Effector memory CD8-positive, alpha-beta T cell (primary cell): ENCODE results near the gene MAN2C1.
"Not testable (repeated sequence)": the region's sequence is repeated elsewhere in the genome, so short reads cannot be mapped to it uniquely, and the experiment has no call there.

Experiments
- ATAC-seq: fragments of 150-1000 bp; cut with Tn5 transposase; replicated peaks from 2 replicates; pipeline ENCODE4 v1.10.0; 2021; ENCODE audit warnings: mild to moderate bottlenecking, moderate library complexity
- DNase-seq, 3 experiments: peaks; one replicate each; pipeline ENCODE4 v3.0.0; 2021
- H3K27ac Mint-ChIP-seq, 2 donors: one replicate each; pipeline ENCODE4 v1.8.0; 2022; ENCODE audit warnings: mild to moderate bottlenecking in 2 of 2, mixed read lengths in 2 of 2, moderate library complexity in 2 of 2
- H3K27me3 Mint-ChIP-seq, 2 donors: one replicate each; pipeline ENCODE4 v1.8.0; 2022; ENCODE audit warnings: mixed read lengths in 2 of 2
- H3K36me3 Mint-ChIP-seq: one replicate; pipeline ENCODE4 v1.8.0; 2022; ENCODE audit warnings: mild to moderate bottlenecking, moderate library complexity, mixed read lengths; ENCODE audit not compliant: insufficient read depth
- H3K4me1 Mint-ChIP-seq, 2 donors: one replicate each; pipeline ENCODE4 v1.8.0; 2022; ENCODE audit warnings: low read depth in 2 of 2, mixed read lengths in 2 of 2
- H3K4me3 Mint-ChIP-seq, 2 donors: one replicate each; pipeline ENCODE4 v1.8.0; 2022; ENCODE audit warnings: mild to moderate bottlenecking in 2 of 2, mixed read lengths in 2 of 2, moderate library complexity in 2 of 2
- H3K9me3 Mint-ChIP-seq, 2 donors: one replicate each; pipeline ENCODE4 v1.8.0; 2022; ENCODE audit warnings: mixed read lengths in 2 of 2

The MAN2C1 gene

GRCh38 chr15:75347222-75348033 is 21.0 kb downstream of the MAN2C1 start:
- ATAC-seq (peak; percentile 54), DNase-seq (peak; percentile 41 to 43 (median 41))
- H3K9me3 Mint-ChIP-seq, result peaks cover 3 to 12% of the 10 kb centered on the region in 2 donors
- peaks cover 27 to 31% of the 10 kb centered on the region in 2 donors for H3K4me1 Mint-ChIP-seq
- peak overlapping the region; percentile 31 to 89 for H3K27ac Mint-ChIP-seq
- no peaks in the 10 kb centered on the region for H3K27me3 Mint-ChIP-seq
- H3K4me3 Mint-ChIP-seq, result peak overlapping the region; percentile 84 to 87
- peaks cover 37% of the 10 kb centered on the region for H3K36me3 Mint-ChIP-seq

GRCh38 chr15:75346796-75347221 is 21.6 kb downstream of the MAN2C1 start, which contains the start of gene NEIL1:
Gene NEIL1 (plus strand): TSS chr15:75347039. CDS start chr15:75348906, 1,867 bp downstream.
- H3K9me3 Mint-ChIP-seq, result peaks cover 3 to 12% of the 10 kb centered on the region in 2 donors
- ATAC-seq (no peak), DNase-seq (no peak)
- H3K36me3 Mint-ChIP-seq, result peaks cover 40% of the 10 kb centered on the region
- peaks cover 27 to 31% of the 10 kb centered on the region in 2 donors for H3K4me1 Mint-ChIP-seq
- no peaks in the 10 kb centered on the region for H3K27me3 Mint-ChIP-seq
- H3K27ac Mint-ChIP-seq, result peak within 1 kb of the TSS; percentile 31 to 89
- peak within 1 kb of the TSS; percentile 84 to 87 for H3K4me3 Mint-ChIP-seq

- H3K27me3 Mint-ChIP-seq, H3K4me3 Mint-ChIP-seq, H3K27ac Mint-ChIP-seq, DNase-seq, H3K9me3 Mint-ChIP-seq, ATAC-seq: not testable (repeated sequence)
- Mint-ChIP-seq H3K36me3 (peaks cover 32% of the 10 kb centered on the region), H3K4me1 (peaks cover 11 to 16% of the 10 kb centered on the region in 2 donors)
Measured at GRCh38 chr15:75343953-75344352, 24.5 kb downstream of the MAN2C1 start.

GRCh38 chr15:75342221-75342620 is 26.2 kb downstream of the MAN2C1 start:
- H3K36me3 Mint-ChIP-seq, result peaks cover 24% of the 10 kb centered on the region
- H3K4me3 Mint-ChIP-seq, result no peak overlapping the region
- peaks cover 9 to 13% of the 10 kb centered on the region in 2 donors for H3K4me1 Mint-ChIP-seq
- ATAC-seq (no peak), DNase-seq (no peak)
- no peaks in the 10 kb centered on the region for H3K27me3 Mint-ChIP-seq
- no peaks in the 10 kb centered on the region for H3K9me3 Mint-ChIP-seq
- H3K27ac Mint-ChIP-seq, result peak overlapping the region in 1 of 2 donors; percentile 44

DNA sequence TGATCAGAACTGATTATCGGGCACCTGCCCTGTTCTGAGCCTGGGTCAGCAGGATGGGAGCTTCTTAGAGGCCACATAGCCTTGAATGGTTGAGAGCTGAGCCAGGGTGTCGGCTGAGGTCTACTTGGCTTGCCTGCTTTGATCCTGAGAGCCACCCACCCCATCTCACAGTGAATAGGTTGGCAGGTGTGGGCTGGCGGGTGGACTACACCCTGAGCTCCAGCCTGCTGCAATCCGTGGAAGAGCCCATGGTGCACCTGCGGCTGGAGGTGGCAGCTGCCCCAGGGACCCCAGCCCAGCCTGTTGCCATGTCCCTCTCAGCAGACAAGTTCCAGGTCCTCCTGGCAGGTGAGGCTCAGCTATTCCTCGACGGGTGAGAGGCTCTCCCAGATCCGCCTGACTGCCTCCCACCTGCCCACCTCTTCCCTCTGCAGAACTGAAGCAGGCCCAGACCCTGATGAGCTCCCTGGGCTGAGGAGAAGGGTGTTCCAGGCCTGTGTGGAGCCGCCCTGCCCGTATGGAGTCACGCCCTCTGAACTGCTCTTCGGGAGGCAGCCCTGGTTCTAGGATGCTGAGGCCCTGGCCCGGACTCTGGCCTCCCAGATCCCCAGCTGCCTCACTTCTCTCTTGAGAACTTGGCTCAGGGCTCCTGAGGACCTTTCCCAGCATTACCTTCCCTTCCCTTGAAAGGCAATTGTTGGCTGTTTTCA is 28.7 kb downstream of the MAN2C1 start:
- no peak overlapping the region for H3K4me3 Mint-ChIP-seq
- no peaks in the 10 kb centered on the region for H3K9me3 Mint-ChIP-seq
- H3K4me1 Mint-ChIP-seq, result peaks cover 20 to 22% of the 10 kb centered on the region in 2 donors
- DNase-seq, result no peak
- H3K27me3 Mint-ChIP-seq, result no peaks in the 10 kb centered on the region
- no peak for ATAC-seq
- H3K27ac Mint-ChIP-seq, result peak overlapping the region in 1 of 2 donors; percentile 49
- H3K36me3 Mint-ChIP-seq, result peaks cover 26% of the 10 kb centered on the region

- Mint-ChIP-seq H3K36me3 (peaks cover 26% of the 10 kb centered on the region), H3K27ac (peak overlapping the region in 1 of 2 donors; percentile 53), H3K4me3 (no peak overlapping the region), H3K9me3 (no peaks in the 10 kb centered on the region), H3K4me1 (peaks cover 18 to 22% of the 10 kb centered on the region in 2 donors), H3K27me3 (no peaks in the 10 kb centered on the region)
- DNase-seq (no peak), ATAC-seq (no peak)
Measured at GRCh38 chr15:75338661-75339240, 29.7 kb downstream of the MAN2C1 start.

GRCh38 chr15:75335705-75336355 is 32.6 kb downstream of the MAN2C1 start, which contains the start of gene COMMD4:
Gene COMMD4 (plus strand): TSS chr15:75336063. CDS start chr15:75336090, 27 bp downstream.
- DNase-seq, result peak; percentile 46 to 48 (median 46)
- ATAC-seq, result peak; percentile 67
- peak within 1 kb of the TSS; percentile 90 to 95 for H3K27ac Mint-ChIP-seq
- H3K36me3 Mint-ChIP-seq, result peaks cover 21% of the 10 kb centered on the region
- H3K4me1 Mint-ChIP-seq, result peaks cover 18 to 22% of the 10 kb centered on the region in 2 donors
- no peaks in the 10 kb centered on the region for H3K27me3 Mint-ChIP-seq
- no peaks in the 10 kb centered on the region for H3K9me3 Mint-ChIP-seq
- H3K4me3 Mint-ChIP-seq, result peak within 1 kb of the TSS; percentile 92 to 93

DNA sequence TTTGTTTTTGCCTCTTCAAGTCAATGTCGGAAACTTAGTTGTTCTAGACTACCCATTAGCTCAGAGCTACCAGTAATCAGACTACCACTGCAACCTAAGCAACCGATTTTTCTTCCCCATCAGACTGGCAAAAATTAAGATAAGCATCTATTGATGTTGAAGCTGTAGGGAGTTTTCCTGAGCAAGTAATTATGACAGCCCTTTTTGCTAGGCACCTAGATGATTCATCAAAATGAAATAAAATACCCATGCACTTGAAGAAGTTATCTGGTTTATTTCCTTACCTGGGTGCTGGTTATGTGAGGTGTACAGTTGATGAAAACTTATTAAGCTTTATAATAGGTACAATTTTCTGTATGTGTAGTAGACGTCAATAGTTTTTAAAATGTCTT is 33.1 kb downstream of the MAN2C1 start:
- Mint-ChIP-seq H3K27me3 (no peaks in the 10 kb centered on the region), H3K27ac (peak overlapping the region; percentile 90 to 95), H3K9me3 (no peaks in the 10 kb centered on the region), H3K4me1 (peaks cover 18 to 22% of the 10 kb centered on the region in 2 donors), H3K4me3 (peak overlapping the region; percentile 92 to 93), H3K36me3 (peaks cover 17% of the 10 kb centered on the region)
- ATAC-seq (no peak), DNase-seq (no peak)

DNA sequence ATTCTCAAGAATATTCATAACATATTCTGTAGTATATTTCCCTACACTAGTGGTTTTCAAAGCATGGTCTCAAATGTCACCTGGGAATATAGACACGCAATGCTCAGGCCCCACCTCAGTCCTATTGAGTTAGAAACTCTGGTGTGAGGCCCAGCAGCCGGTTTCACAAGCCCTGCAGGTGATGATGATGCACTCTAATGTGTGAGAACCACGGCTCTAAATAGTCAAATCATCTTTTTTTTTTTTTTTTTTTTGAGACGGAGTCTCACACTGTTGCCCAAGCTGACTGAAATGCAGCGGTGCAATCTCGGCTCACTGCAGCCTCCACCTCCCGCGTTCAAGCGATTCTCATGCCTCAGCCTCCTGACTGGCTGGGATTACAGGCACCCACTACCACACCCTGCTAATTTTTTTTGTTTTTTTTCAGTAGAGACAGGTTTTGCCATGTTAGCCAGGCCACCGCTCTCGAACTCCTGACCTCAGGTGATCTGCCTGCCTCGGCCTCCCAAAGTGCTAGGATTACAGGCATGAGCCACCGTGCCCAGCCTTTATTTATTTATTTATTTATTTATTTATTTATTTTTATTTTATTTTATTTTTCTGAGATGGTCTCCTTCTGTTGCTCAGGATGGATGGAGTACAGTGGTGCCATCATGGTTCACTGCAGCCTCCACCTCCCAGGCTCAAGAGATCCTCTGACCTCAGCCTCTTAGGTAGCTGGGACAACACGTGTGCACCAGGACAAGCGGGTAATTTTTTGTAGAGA is 34.6 kb downstream of the MAN2C1 start:
- not testable (repeated sequence) for H3K27me3 Mint-ChIP-seq, DNase-seq, H3K9me3 Mint-ChIP-seq, H3K4me3 Mint-ChIP-seq
- peak; percentile 59 for ATAC-seq
- H3K36me3 Mint-ChIP-seq, result peaks cover 13% of the 10 kb centered on the region
- peaks cover 18 to 22% of the 10 kb centered on the region in 2 donors for H3K4me1 Mint-ChIP-seq
- H3K27ac Mint-ChIP-seq, result peak overlapping the region in 1 of 2 donors; percentile 25

GRCh38 chr15:75332093-75332492 is 36.3 kb downstream of the MAN2C1 start:
- H3K9me3 Mint-ChIP-seq, DNase-seq, H3K27me3 Mint-ChIP-seq, ATAC-seq, H3K4me3 Mint-ChIP-seq, H3K36me3 Mint-ChIP-seq: not testable (repeated sequence)
- Mint-ChIP-seq H3K27ac (peak overlapping the region in 1 of 2 donors; percentile 58), H3K4me1 (peaks cover 13 to 18% of the 10 kb centered on the region in 2 donors)

- Mint-ChIP-seq H3K27me3 (peaks cover 0 to 9% of the 10 kb centered on the region in 2 donors), H3K4me3 (no peak overlapping the region), H3K9me3 (no peaks in the 10 kb centered on the region), H3K4me1 (no peaks in the 10 kb centered on the region), H3K27ac (no peak overlapping the region), H3K36me3 (no peaks in the 10 kb centered on the region)
- DNase-seq (no peak), ATAC-seq (no peak)
Measured at GRCh38 chr15:75329571-75329970, 38.8 kb downstream of the MAN2C1 start.

GRCh38 chr15:75328493-75329314 is 39.7 kb downstream of the MAN2C1 start:
- no peak for DNase-seq
- no peak overlapping the region for H3K27ac Mint-ChIP-seq
- no peaks in the 10 kb centered on the region for H3K4me1 Mint-ChIP-seq
- H3K9me3 Mint-ChIP-seq, result no peaks in the 10 kb centered on the region
- H3K4me3 Mint-ChIP-seq, result no peak overlapping the region
- no peak for ATAC-seq
- no peaks in the 10 kb centered on the region for H3K36me3 Mint-ChIP-seq
- H3K27me3 Mint-ChIP-seq, result peaks cover 0 to 9% of the 10 kb centered on the region in 2 donors
